K562 (cell line): ENCODE results near the gene FANCC.

Source experiments
- CHD1 ChIP-seq: fragments of 200-600 bp; sonication (generic); IDR thresholded peaks from one replicate; pipeline ENCODE4 v1.6.1; 2012; ENCODE audit warnings: mild to moderate bottlenecking, moderate library complexity, low read length, inconsistent platforms
- FOXJ3 ChIP-seq: sonication (generic); formaldehyde crosslinking; IDR thresholded peaks from 2 replicates; pipeline ENCODE4 v1.4.0; 2020; ENCODE audit warnings: mild to moderate bottlenecking, missing genetic modification reagents
- JUN ChIP-seq, 2 experiments: sonication (generic) in 1 of 2; formaldehyde crosslinking in 1 of 2; IDR thresholded peaks; 2 replicates each; pipeline versions ENCODE4 v1.6.1 to v1.8.0; 2012 to 2022; ENCODE audit warnings: borderline replicate concordance in 2 of 2, mild to moderate bottlenecking in 2 of 2, improper control_type of control experiment in 1 of 2, low read depth in 1 of 2, low read length in 1 of 2, missing genetic modification reagents in 1 of 2
- KAT7 ChIP-seq: sonication (generic); formaldehyde crosslinking; IDR thresholded peaks from 2 replicates; pipeline ENCODE4 v1.8.0; 2022; ENCODE audit warnings: missing genetic modification reagents, mild to moderate bottlenecking, borderline replicate concordance
- NCOR1 ChIP-seq: fragments of 450-650 bp; IDR thresholded peaks from 2 replicates; pipeline ENCODE4 v1.6.1; 2016; ENCODE audit warnings: mild to moderate bottlenecking, moderate library complexity
- NRF1 ChIP-seq, 2 experiments: fragments of 450-650 bp; IDR thresholded peaks in 1 of 2; conservative IDR thresholded peaks in 1 of 2; 2 replicates each; pipeline ENCODE4 v1.6.1; 2014; ENCODE audit warnings: mild to moderate bottlenecking in 2 of 2
- PHF8 ChIP-seq: fragments of 200-600 bp; sonication (generic); IDR thresholded peaks from 2 replicates; pipeline ENCODE4 v1.6.1; 2012; ENCODE audit warnings: mixed run types, mild to moderate bottlenecking, inconsistent platforms, low read length, moderate library complexity, borderline replicate concordance
- POLR2A ChIP-seq: fragments of 450-650 bp; conservative IDR thresholded peaks from 2 replicates; pipeline ENCODE4 v1.6.1; 2016
- POLR2AphosphoS5 ChIP-seq: IDR thresholded peaks from 2 replicates; pipeline ENCODE4 v1.6.1; 2011; ENCODE audit warnings: mild to moderate bottlenecking, low read depth, low read length, moderate library complexity; ENCODE audit not compliant: control insufficient read depth, insufficient read depth
- PRMT5 ChIP-seq: sonication (generic); formaldehyde crosslinking; IDR thresholded peaks from 2 replicates; pipeline ENCODE4 v1.5.0; 2020; ENCODE audit warnings: missing genetic modification reagents
- RNF2 ChIP-seq: sonication (generic); IDR thresholded peaks from 2 replicates; pipeline ENCODE4 v1.6.1; 2016
- TF ChIP-seq, protein P1 (sequence below), 2 experiments: fragments of 450-650 bp; formaldehyde crosslinking in 1 of 2; IDR thresholded peaks; 2 replicates each; pipeline versions ENCODE4 v1.4.0 to v1.6.1; 2014 to 2020; ENCODE audit warnings: mild to moderate bottlenecking in 2 of 2, borderline replicate concordance in 1 of 2, low read depth in 1 of 2
- TF ChIP-seq, protein P2 (sequence below): IDR thresholded peaks from 2 replicates; pipeline ENCODE4 v1.6.1; 2012; ENCODE audit warnings: low read depth, low read length, improper control_type of control experiment, borderline replicate concordance
- TF ChIP-seq, protein P3 (sequence below): sonication (generic); formaldehyde crosslinking; IDR thresholded peaks from 2 replicates; pipeline ENCODE4 v1.8.1; 2023; ENCODE audit warnings: mild to moderate bottlenecking, missing genetic modification reagents

DNA sequence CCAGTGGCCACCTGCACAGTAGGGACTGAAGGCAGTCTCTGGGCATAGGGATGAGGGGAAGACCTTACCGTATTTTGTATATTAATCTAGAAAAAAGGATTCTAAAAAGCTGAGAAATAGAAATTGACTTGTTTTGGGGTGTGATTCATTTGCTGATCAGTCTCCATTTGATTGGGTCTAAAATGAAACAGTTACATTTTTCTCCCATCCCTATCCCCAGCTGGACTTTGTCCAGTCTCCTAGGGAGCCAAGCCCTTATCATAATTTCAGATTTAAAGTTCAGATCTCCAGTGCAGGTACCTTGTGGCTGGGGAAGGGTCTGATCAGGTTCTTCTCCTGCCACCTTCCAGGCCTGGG, 240.8 kb downstream of the FANCC start:
- TF ChIP-seq NCOR1 = no peak
- no peak for TF ChIP-seq JUN (IDR thresholded peaks at IDR 0.05; ENCODE audit: borderline replicate concordance, low read depth, low read length)
- no peak for TF ChIP-seq JUN (CRISPR knock-in tag; IDR thresholded peaks at IDR 0.05; ENCODE audit: borderline replicate concordance)
- TF ChIP-seq RNF2 = no peak
- no peak for TF ChIP-seq POLR2AphosphoS5
- no peak for TF ChIP-seq PHF8
- TF ChIP-seq, protein P1, sequence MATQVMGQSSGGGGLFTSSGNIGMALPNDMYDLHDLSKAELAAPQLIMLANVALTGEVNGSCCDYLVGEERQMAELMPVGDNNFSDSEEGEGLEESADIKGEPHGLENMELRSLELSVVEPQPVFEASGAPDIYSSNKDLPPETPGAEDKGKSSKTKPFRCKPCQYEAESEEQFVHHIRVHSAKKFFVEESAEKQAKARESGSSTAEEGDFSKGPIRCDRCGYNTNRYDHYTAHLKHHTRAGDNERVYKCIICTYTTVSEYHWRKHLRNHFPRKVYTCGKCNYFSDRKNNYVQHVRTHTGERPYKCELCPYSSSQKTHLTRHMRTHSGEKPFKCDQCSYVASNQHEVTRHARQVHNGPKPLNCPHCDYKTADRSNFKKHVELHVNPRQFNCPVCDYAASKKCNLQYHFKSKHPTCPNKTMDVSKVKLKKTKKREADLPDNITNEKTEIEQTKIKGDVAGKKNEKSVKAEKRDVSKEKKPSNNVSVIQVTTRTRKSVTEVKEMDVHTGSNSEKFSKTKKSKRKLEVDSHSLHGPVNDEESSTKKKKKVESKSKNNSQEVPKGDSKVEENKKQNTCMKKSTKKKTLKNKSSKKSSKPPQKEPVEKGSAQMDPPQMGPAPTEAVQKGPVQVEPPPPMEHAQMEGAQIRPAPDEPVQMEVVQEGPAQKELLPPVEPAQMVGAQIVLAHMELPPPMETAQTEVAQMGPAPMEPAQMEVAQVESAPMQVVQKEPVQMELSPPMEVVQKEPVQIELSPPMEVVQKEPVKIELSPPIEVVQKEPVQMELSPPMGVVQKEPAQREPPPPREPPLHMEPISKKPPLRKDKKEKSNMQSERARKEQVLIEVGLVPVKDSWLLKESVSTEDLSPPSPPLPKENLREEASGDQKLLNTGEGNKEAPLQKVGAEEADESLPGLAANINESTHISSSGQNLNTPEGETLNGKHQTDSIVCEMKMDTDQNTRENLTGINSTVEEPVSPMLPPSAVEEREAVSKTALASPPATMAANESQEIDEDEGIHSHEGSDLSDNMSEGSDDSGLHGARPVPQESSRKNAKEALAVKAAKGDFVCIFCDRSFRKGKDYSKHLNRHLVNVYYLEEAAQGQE (IDR thresholded peaks at IDR 0.05; ENCODE audit: borderline replicate concordance) = no peak
- TF ChIP-seq, protein P1 (CRISPR knock-in tag; IDR thresholded peaks at IDR 0.05; ENCODE audit: low read depth) = no peak
- TF ChIP-seq POLR2A = no peak
- TF ChIP-seq, protein P2, sequence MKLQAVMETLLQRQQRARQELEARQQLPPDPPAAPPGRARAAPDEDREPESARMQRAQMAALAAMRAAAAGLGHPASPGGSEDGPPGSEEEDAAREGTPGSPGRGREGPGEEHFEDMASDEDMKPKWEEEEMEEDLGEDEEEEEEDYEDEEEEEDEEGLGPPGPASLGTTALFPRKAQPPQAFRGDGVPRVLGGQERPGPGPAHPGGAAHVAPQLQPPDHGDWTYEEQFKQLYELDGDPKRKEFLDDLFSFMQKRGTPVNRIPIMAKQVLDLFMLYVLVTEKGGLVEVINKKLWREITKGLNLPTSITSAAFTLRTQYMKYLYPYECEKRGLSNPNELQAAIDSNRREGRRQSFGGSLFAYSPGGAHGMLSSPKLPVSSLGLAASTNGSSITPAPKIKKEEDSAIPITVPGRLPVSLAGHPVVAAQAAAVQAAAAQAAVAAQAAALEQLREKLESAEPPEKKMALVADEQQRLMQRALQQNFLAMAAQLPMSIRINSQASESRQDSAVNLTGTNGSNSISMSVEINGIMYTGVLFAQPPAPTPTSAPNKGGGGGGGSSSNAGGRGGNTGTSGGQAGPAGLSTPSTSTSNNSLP = no peak
- TF ChIP-seq, protein P3, sequence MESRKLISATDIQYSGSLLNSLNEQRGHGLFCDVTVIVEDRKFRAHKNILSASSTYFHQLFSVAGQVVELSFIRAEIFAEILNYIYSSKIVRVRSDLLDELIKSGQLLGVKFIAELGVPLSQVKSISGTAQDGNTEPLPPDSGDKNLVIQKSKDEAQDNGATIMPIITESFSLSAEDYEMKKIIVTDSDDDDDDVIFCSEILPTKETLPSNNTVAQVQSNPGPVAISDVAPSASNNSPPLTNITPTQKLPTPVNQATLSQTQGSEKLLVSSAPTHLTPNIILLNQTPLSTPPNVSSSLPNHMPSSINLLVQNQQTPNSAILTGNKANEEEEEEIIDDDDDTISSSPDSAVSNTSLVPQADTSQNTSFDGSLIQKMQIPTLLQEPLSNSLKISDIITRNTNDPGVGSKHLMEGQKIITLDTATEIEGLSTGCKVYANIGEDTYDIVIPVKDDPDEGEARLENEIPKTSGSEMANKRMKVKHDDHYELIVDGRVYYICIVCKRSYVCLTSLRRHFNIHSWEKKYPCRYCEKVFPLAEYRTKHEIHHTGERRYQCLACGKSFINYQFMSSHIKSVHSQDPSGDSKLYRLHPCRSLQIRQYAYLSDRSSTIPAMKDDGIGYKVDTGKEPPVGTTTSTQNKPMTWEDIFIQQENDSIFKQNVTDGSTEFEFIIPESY (CRISPR knock-in tag) = no peak
- TF ChIP-seq KAT7 (CRISPR knock-in tag) = no peak
- no peak for TF ChIP-seq FOXJ3 (CRISPR knock-in tag)
- no peak for TF ChIP-seq NRF1 (conservative IDR thresholded peaks at IDR 0.05 in 1 of 2, IDR thresholded peaks at IDR 0.05 in 1 of 2)
- no peak for TF ChIP-seq CHD1
- TF ChIP-seq PRMT5 (CRISPR knock-in tag) = no peak
